ENCODE results near the gene ROBO3. TPM values are rescaled to one million over a fixed set of nuclear protein-coding genes. Genes with fewer than 3 reads are reported as not detected.

ROBO3 gene
- total and polyA plus RNA-seq, 2 donors (not counting 1 experiment from before 2014, with no cell fraction given): 1.0 to 7.4 TPM

GRCh38 chr11:124875943-124876817 is 10.9 kb downstream of the ROBO3 start:
- peaks cover 24% of the 10 kb centered on the region for H3K4me1 Mint-ChIP-seq

More at GRCh38 chr11:124875943-124876817, 10.9 kb downstream of the ROBO3 start:
- H4K20me1 ChIP-seq (ENCODE audit: control insufficient read depth, insufficient read depth, low read length, poor library complexity, severe bottlenecking): no peaks in the 10 kb centered on the region
- Mint-ChIP-seq H3K27ac (peak overlapping the region; percentile 37), H3K27me3 (peaks cover 80% of the 10 kb centered on the region), H3K4me3 (peak overlapping the region; percentile 90), H3K9me3 (ENCODE audit: insufficient read depth) (no peaks in the 10 kb centered on the region)
- TF ChIP-seq, protein P1, sequence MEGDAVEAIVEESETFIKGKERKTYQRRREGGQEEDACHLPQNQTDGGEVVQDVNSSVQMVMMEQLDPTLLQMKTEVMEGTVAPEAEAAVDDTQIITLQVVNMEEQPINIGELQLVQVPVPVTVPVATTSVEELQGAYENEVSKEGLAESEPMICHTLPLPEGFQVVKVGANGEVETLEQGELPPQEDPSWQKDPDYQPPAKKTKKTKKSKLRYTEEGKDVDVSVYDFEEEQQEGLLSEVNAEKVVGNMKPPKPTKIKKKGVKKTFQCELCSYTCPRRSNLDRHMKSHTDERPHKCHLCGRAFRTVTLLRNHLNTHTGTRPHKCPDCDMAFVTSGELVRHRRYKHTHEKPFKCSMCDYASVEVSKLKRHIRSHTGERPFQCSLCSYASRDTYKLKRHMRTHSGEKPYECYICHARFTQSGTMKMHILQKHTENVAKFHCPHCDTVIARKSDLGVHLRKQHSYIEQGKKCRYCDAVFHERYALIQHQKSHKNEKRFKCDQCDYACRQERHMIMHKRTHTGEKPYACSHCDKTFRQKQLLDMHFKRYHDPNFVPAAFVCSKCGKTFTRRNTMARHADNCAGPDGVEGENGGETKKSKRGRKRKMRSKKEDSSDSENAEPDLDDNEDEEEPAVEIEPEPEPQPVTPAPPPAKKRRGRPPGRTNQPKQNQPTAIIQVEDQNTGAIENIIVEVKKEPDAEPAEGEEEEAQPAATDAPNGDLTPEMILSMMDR (IDR thresholded peaks at IDR 0.05): peak; percentile 81
- no peak for TF ChIP-seq EZH2 (IDR thresholded peaks at IDR 0.05; ENCODE audit: borderline replicate concordance, insufficient read depth, low read depth, low read length, poor library complexity, severe bottlenecking)
- DNase-seq (peak; percentile 86), ATAC-seq (ENCODE audit: low read depth) (peak; percentile 89)
- peak overlapping the region; percentile 80 for H3K9ac ChIP-seq (ENCODE audit: low read length)
- H3K27ac ChIP-seq (ENCODE audit: low read length in 2 of 2): peak overlapping the region in 1 of 2 donors; percentile 36
- no peaks in the 10 kb centered on the region for H3K79me2 ChIP-seq (ENCODE audit: control insufficient read depth, insufficient read depth, low read length)
- WGBS (ENCODE audit: insufficient coverage): 2% methylated on average over 69 of the region's 69 CpGs
- intact Hi-C loops (cut with micrococcal nuclease): loop anchor here (1.0 to 5.0 kb wide), 3 partner anchors 39 to 207 kb away; partner anchors contain the start of gene CCDC15
- CTCF ChIA-PET: interaction anchor here (0.6 to 1.3 kb wide), 19 partner anchors 9 to 266 kb away, joined by 3 to 15 read pairs (median 3); partner anchors contain the start of genes CCDC15 and ROBO3
- POLR2A ChIA-PET: interaction anchor here (0.6 to 1.2 kb wide), 3 partner anchors 50 to 77 kb away, joined by 3 to 8 read pairs (median 4); partner anchors contain the start of gene CCDC15
- peak overlapping the region; percentile 90 for H2AFZ ChIP-seq (ENCODE audit: insufficient read depth, low read depth, low read length, poor library complexity, severe bottlenecking)
- H3K4me3 ChIP-seq (ENCODE audit: control extremely low read depth in 1 of 5, extremely low read depth in 1 of 5, insufficient read depth in 1 of 5, low read depth in 2 of 5, low read length in 4 of 5): peak overlapping the region in 4 of 5 experiments; percentile 50 to 77 (median 64)
- H3K4me2 ChIP-seq (replicated peaks; ENCODE audit: low read depth, low read length, poor library complexity, severe bottlenecking): peak overlapping the region; percentile 98
- H3K9me3 ChIP-seq (ENCODE audit: control extremely low read depth in 1 of 3, control insufficient read depth in 2 of 3, insufficient read depth in 1 of 3, low read length in 2 of 3): peaks cover 0 to 30% (median 0%) of the 10 kb centered on the region in 3 donors
- no peaks in the 10 kb centered on the region for H3K36me3 ChIP-seq (replicated peaks in 1 of 2; ENCODE audit: control extremely low read depth in 1 of 2, control insufficient read depth in 1 of 2, extremely low read depth in 1 of 2, insufficient read depth in 2 of 2, low read length in 1 of 2)
- H3K27me3 ChIP-seq (replicated peaks in 1 of 4; ENCODE audit: control extremely low read depth in 1 of 4, control insufficient read depth in 3 of 4, insufficient read depth in 4 of 4, low read length in 3 of 4): peaks cover 0 to 68% (median 20%) of the 10 kb centered on the region in 4 experiments
- H3K4me1 ChIP-seq (ENCODE audit: control insufficient read depth in 2 of 2, insufficient read depth in 2 of 2, low read length in 2 of 2): peaks cover 19 to 22% of the 10 kb centered on the region in 2 donors
